HPDE6-E6E7 (cell line): Measurements from ENCODE around the gene CHTOP.
"Not testable (repeated sequence)": the region's sequence is repeated elsewhere in the genome, so short reads cannot be mapped to it uniquely, and the experiment has no call there.

ENCODE experiments used
- DNase-seq: peaks from one replicate; pipeline ENCODE4 v3.0.0; 2011; ENCODE audit warnings: missing footprints; ENCODE audit errors: extremely low spot score

Gene CHTOP

GRCh38 chr1:153631047-153632022, 2.5 kb upstream of the CHTOP start:
- no peak for DNase-seq

DNA sequence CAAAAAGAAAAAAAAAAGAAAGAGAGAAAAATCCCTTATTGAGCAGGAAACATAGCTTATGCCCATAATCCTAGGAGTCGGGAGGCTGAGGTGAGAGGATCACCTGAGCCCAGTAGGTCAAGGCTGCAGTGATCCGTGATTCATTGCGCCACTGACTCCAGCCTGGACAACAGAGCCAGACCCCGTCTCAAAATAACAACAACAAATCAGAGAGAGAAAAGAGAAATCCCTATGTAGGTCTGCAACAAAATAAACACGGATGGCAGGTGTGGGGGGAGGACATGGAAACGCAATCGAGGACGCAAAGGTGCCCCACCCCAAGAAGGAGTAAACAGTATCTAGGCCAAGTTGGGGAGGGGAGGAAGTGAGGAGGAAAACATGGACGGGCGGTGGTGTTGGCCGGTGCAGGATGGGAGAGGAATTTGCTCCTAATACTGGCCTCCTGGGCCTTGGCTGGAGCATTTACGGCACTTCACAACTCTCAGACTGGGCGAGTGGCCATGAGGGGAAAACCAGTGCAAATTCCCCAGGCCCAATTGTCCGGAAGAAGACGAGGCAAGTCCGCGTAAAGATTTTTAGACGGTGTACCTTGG, 609 bp upstream of the CHTOP start:
- DNase-seq, result no peak

DNA sequence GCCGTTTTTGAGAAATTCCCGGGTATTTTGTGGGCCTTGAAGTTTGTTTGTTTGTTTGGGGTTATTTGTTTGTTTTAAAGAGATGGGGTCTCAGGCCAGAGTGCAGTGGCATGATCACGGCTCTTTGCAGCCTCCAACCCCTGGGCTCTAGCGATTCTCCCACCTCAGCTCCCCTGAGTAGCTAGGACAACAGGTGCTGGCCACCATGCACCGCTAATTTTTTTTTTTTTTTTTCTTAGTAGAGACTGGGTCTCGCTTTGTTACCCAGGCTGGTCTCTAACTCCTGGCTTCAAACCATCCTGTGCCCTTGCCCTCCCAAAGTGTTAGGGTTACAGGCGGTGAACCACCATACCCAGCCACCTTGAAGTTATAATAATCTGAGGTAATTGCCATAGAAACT, 2.0 kb downstream of the CHTOP start:
- no peak for DNase-seq

GRCh38 chr1:153636312-153636711, 2.4 kb downstream of the CHTOP start:
- no peak for DNase-seq

- no peak for DNase-seq
Measured at GRCh38 chr1:153638261-153638660, 4.4 kb downstream of the CHTOP start.

DNA sequence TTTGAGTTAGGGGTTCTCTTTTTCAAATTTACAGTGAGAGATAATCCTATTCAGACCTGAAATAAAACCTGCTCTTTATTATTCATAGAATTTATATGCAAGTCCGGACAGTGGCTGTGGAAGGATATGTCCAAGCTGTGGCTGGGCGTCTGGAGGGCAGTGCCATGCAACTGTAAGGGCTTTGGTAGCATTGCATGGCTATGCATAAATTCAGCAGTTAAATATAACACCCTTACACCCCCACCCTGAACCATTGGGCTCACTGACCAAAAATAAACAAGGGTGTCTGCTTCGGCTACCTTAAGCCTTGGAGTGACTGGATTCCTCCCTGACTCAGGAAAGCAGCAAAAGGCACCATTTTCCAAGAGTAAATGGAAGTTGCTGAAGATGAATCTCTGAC, 5.4 kb downstream of the CHTOP start:
- no peak for DNase-seq

GRCh38 chr1:153640213-153640612, 6.3 kb downstream of the CHTOP start:
- not testable (repeated sequence) for DNase-seq

- no peak for DNase-seq
Measured at GRCh38 chr1:153640861-153641260, 7.0 kb downstream of the CHTOP start.

DNA sequence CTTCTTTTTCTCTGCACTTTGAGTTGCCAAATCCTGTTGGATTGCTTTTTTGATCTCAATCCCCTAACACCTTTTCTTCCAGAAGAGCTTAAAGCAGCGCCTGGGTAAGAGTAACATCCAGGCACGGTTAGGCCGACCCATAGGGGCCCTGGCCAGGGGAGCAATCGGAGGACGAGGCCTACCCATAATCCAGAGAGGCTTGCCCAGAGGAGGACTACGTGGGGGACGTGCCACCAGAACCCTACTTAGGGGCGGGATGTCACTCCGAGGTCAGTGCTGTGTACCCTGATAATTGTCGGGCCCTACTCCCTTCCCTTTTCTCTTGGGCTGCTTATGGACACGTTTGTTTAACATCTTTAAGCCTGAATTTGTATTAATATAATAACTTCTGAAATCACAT, 8.3 kb downstream of the CHTOP start:
- no peak for DNase-seq

- no peak for DNase-seq
Measured at GRCh38 chr1:153643100-153643499, 9.2 kb downstream of the CHTOP start.

GRCh38 chr1:153643816-153644215, 9.9 kb downstream of the CHTOP start:
- no peak for DNase-seq

DNA sequence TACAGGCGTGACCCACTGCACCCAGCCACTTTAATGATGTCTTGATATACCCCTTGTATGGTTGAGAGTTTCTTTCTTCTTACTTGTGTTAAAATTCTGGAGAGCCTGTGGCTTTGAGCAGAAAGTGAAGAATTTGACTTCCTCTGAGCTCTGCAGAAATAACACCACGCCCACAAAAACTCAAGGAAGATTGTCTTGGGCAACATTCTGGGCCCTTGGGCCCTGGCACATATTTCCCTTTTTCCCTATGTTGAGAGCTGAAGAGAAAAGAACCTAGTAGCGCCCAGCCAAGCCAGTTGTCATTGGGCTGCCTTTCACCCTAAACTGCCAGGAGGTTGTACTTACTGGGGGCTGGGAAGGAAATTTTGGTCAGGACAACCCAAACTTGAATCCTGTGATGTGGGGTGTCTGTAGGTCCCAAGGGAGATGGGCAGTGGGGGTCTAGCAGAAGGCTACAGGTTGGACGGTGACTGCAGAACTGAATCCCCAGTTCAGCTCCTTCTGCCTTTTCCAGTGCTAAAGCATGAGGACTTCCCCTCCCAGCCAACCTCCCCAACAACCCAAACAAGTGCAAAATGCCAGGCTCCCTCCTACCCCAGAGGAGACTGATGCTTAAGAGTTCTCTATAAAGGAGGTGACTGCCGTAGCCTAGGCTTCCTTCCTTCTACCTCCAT, 12.9 kb downstream of the CHTOP start:
- no peak for DNase-seq

- DNase-seq, result no peak
Measured at GRCh38 chr1:153647346-153647714, 13.5 kb downstream of the CHTOP start.

GRCh38 chr1:153648000-153648643, 14.3 kb downstream of the CHTOP start:
- no peak for DNase-seq

- DNase-seq, result no peak
Measured at GRCh38 chr1:153649137-153649862, 15.4 kb downstream of the CHTOP start.

GRCh38 chr1:153649863-153650235, 16.0 kb downstream of the CHTOP start:
- DNase-seq, result no peak

DNA sequence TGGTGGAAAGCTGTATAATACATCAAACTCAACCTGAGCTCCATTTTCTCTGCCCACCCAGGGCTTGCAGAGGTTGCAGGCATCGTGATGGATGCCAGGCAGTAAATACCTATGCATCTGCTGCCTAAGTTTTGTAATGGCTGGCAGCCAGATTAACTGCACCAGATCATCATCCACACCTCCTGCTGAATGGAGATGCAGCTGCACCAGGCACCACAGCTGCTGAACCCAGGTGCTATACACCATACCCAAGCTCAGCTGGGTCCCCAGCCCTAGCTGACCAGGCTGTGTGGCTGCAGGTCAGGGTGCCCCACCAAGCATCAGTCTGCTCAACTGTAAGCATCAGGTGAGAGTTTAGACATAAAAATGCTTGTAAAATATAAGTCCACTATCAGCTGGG, 17.9 kb downstream of the CHTOP start:
- no peak for DNase-seq

- DNase-seq, result no peak
Measured at GRCh38 chr1:153652805-153653500, 19.1 kb downstream of the CHTOP start.

DNA sequence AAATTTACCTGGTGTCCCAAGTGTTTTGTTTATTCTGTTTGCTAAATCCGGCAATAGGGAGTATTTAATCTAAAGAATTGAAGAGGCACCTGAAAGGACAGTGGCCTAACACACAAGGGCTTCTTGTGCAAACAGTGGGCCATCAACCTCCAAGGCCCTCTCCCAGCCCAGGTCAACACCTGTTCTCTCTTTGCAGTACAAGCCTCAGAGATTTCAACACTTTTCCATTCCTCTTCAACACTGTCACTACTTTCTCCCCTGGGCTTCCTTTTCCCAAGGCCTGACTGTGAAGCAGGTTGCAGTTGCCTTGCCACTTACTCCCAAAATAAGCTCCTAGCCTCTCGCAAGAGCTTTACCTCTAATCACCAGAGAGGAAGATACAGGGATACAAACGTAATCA, 21.5 kb downstream of the CHTOP start:
- no peak for DNase-seq

DNA sequence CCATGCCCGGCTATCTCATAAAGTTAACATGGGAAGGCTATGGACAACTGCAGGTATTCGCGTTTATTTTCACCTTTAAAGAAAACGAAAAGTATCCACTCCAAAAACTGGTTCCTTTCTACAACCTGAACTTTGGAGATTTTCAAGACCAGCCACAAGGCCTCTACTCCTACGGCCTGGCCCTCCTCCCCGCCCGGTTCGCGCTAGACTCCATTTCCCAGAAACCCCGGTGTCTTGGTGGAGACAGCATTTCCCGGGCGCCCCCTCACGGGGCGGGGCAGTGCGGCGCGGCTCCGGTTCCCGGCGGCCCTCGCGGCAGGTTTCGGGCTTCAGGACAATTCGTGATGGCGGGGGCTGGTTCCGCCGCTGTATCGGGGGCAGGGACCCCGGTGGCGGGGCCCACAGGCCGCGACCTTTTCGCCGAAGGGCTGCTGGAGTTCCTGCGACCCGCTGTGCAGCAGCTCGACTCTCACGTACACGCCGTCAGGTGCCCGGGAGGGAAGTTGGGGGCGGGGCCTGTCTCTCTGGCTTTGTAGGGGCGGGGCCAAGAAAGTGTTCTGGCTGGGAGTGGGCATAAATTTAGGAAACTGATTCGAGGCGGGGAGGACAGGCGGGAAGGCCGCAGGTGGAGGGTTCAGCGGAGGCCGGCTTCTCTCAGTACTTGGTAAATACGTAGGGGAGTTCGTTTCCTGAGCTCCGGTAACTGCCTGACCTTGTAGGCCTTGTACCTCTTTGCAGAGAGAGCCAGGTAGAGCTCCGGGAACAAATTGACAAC, 24.7 kb downstream of the CHTOP start, which contains the start of gene SNAPIN:
Gene SNAPIN (plus strand): TSS at position 304 of the 775 bp plus-strand sequence. CDS start 41 bp downstream, at position 345.
- peak; percentile 94 for DNase-seq
